HG03469 (cell line): Measurements from ENCODE around the gene CNR2.
"Not testable (repeated sequence)": the region's sequence is repeated elsewhere in the genome, so short reads cannot be mapped to it uniquely, and the experiment has no call there.

Experiments
- ATAC-seq: cut with Tn5 transposase; IDR thresholded peaks from one replicate; pipeline ENCODE4 v1.9.1; 2021; ENCODE audit warnings: mild to moderate bottlenecking, moderate library complexity, moderate number of reproducible peaks; ENCODE audit not compliant: unreplicated experiment

CNR2 gene

GRCh38 chr1:23916209-23917131, 3.3 kb upstream of the CNR2 start:
- no peak for ATAC-seq

GRCh38 chr1:23915466-23915865, 2.3 kb upstream of the CNR2 start:
- ATAC-seq: no peak

GRCh38 chr1:23914921-23915320, 1.8 kb upstream of the CNR2 start:
- no peak for ATAC-seq

GRCh38 chr1:23911921-23912320, 1.2 kb downstream of the CNR2 start:
- no peak for ATAC-seq

GRCh38 chr1:23910553-23911246, 2.5 kb downstream of the CNR2 start:
- no peak for ATAC-seq

GRCh38 chr1:23910144-23910543, 3.0 kb downstream of the CNR2 start:
- ATAC-seq: no peak

- no peak for ATAC-seq
These were observed 3.8 kb downstream of the CNR2 start for GRCh38 chr1:23909412-23909811.

- ATAC-seq: no peak
These were observed 4.5 kb downstream of the CNR2 start for GRCh38 chr1:23908453-23909341.

GRCh38 chr1:23906731-23907130, 6.4 kb downstream of the CNR2 start:
- no peak for ATAC-seq

GRCh38 chr1:23905461-23906025, 7.6 kb downstream of the CNR2 start:
- ATAC-seq: no peak

GRCh38 chr1:23904748-23905357, 8.3 kb downstream of the CNR2 start:
- ATAC-seq: peak; percentile 23

GRCh38 chr1:23903754-23904153, 9.4 kb downstream of the CNR2 start:
- no peak for ATAC-seq

- no peak for ATAC-seq
These were observed 10.6 kb downstream of the CNR2 start for GRCh38 chr1:23902321-23903278.

- ATAC-seq: not testable (repeated sequence)
These were observed 13.1 kb downstream of the CNR2 start for GRCh38 chr1:23900017-23900416.

- ATAC-seq: no peak
These were observed 14.1 kb downstream of the CNR2 start for GRCh38 chr1:23899070-23899469.

- no peak for ATAC-seq
These were observed 16.1 kb downstream of the CNR2 start for GRCh38 chr1:23897083-23897482.

GRCh38 chr1:23896491-23896890, 16.7 kb downstream of the CNR2 start:
- ATAC-seq: no peak

GRCh38 chr1:23895993-23896392, 17.2 kb downstream of the CNR2 start:
- ATAC-seq: no peak

GRCh38 chr1:23895082-23895481, 18.1 kb downstream of the CNR2 start:
- ATAC-seq: no peak
